ENCODE results near the gene SLMAP.

DNA sequence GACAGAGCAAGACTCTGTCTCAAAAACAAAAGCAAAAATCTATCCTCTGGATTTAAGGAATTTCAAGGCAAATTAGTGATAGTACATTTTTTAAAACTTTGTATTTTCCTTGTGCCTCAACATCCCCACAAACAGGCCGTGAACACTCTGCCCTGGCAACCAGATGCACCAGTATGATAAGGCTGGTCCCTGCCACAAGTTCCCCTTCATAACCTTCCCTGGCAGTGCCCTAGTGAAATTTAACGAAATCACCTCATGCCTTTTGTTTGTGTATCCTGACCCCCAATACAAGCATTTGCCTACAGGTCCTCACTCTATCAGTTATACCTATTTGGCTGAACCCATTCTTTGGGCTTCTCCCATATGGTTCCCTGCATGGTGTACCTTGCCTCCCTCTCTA lies 144.7 kb downstream of the SLMAP start:
- TF ChIP-seq, protein P1, sequence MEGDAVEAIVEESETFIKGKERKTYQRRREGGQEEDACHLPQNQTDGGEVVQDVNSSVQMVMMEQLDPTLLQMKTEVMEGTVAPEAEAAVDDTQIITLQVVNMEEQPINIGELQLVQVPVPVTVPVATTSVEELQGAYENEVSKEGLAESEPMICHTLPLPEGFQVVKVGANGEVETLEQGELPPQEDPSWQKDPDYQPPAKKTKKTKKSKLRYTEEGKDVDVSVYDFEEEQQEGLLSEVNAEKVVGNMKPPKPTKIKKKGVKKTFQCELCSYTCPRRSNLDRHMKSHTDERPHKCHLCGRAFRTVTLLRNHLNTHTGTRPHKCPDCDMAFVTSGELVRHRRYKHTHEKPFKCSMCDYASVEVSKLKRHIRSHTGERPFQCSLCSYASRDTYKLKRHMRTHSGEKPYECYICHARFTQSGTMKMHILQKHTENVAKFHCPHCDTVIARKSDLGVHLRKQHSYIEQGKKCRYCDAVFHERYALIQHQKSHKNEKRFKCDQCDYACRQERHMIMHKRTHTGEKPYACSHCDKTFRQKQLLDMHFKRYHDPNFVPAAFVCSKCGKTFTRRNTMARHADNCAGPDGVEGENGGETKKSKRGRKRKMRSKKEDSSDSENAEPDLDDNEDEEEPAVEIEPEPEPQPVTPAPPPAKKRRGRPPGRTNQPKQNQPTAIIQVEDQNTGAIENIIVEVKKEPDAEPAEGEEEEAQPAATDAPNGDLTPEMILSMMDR (IDR thresholded peaks at IDR 0.05) = no peak
- no peak for TF ChIP-seq EP300 (IDR thresholded peaks at IDR 0.05)
- TF ChIP-seq POLR2A (IDR thresholded peaks at IDR 0.05) = no peak
- TF ChIP-seq POLR2AphosphoS5 (IDR thresholded peaks at IDR 0.05) = peak in 1 of 4 donors; percentile 2

Data from sigmoid colon (tissue), 4 donors.